ENCODE measurements around the gene OGG1. TPM values are rescaled to one million over a fixed set of nuclear protein-coding genes. Genes with fewer than 3 reads are reported as not detected.
A peak's percentile ranks its signal among the peaks of the same experiment; 100 is the strongest.

Gene OGG1
- total and polyA plus RNA-seq, 9 of the 15 experiments (the other 6 are each of a cell fraction or from before 2014, with no cell fraction given), result 6.6 to 33.0 (median 24.4) TPM

- Histone ChIP-seq H3K9me3 (replicated peaks; ENCODE audit: control insufficient read depth, insufficient read depth, low read depth, low read length) (no peaks in the 10 kb centered on the region), H3K27me3 (ENCODE audit: control insufficient read depth in 2 of 2, insufficient read depth in 2 of 2, low read length in 2 of 2) (peaks cover 33 to 38% of the 10 kb centered on the region in 2 experiments), H3K4me3 (no peak overlapping the region), H3K9me1 (ENCODE audit: control insufficient read depth, insufficient read depth, low read length) (no peaks in the 10 kb centered on the region), H3K36me3 (ENCODE audit: control insufficient read depth, insufficient read depth, low read length) (no peaks in the 10 kb centered on the region), H3K27ac (ENCODE audit: extremely low read depth, low read depth, low read length) (peak overlapping the region; percentile 62; the same call in 2 of the 3 replicates), H3K4me2 (ENCODE audit: insufficient read depth, low read length) (peak overlapping the region; percentile 47; the same call in 1 of the 2 replicates), H3K79me2 (ENCODE audit: control insufficient read depth, insufficient read depth, low read length) (no peaks in the 10 kb centered on the region), H4K20me1 (replicated peaks; ENCODE audit: control insufficient read depth, insufficient read depth, low read length) (no peaks in the 10 kb centered on the region), H3K4me1 (replicated peaks in 1 of 2; ENCODE audit: control insufficient read depth in 2 of 2, insufficient read depth in 2 of 2, low read length in 2 of 2) (peaks cover 5 to 10% of the 10 kb centered on the region in 2 experiments; a peak in 4 of 5 replicates), H3K9ac (ENCODE audit: insufficient read depth in 1 of 2, low read depth in 2 of 2, low read length in 2 of 2) (peak overlapping the region in 1 of 2 experiments; percentile 27; a peak in 1 of 4 replicates), H2AFZ (ENCODE audit: low read depth, low read length) (peak overlapping the region; percentile 89)
- intact Hi-C loops (cut with micrococcal nuclease) (loop anchor here (5.0 to 10.0 kb wide), 7 partner anchors 76 to 361 kb away; partner anchors contain the start of genes ARPC4, CRELD1, FANCD2 and RPUSD3), in situ Hi-C loops (cut with MboI) (no loop called here)
- CTCF ChIA-PET (ENCODE audit: low intra/inter-chr PET ratio), result interaction anchor here (0.6 to 1.1 kb wide), 5 partner anchors 212 to 606 kb away, joined by 3 to 7 read pairs (median 3); no protein-coding TSS in a partner anchor
- 6% methylated on average over 6 of the region's 6 CpGs for WGBS (ENCODE audit: insufficient coverage, low coverage, missing lambda C conversion rate)
- DNase-seq (ENCODE audit: extremely low read depth in 1 of 4, low spot score in 3 of 4), result peak; percentile 82 to 94 (median 87)
- peak; percentile 99 for ATAC-seq
- peak; percentile 98 for FAIRE-seq
- BruUV-seq (replicated peaks), result no TSS peak
- POLR2A ChIA-PET, result interaction anchor here (0.6 to 1.5 kb wide), 5 partner anchors 8 to 35 kb away, joined by 3 to 6 read pairs (median 4); no protein-coding TSS in a partner anchor
- TF ChIP-seq, protein P1, sequence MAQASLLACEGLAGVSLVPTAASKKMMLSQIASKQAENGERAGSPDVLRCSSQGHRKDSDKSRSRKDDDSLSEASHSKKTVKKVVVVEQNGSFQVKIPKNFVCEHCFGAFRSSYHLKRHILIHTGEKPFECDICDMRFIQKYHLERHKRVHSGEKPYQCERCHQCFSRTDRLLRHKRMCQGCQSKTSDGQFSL (CRISPR knock-in tag; IDR thresholded peaks at IDR 0.05), result no peak
- TF ChIP-seq, protein P1 (tag; IDR thresholded peaks at IDR 0.05), result peak in 1 of 2 experiments; percentile 22; a peak in 1 of 4 replicates
- TF ChIP-seq HNRNPH1 (optimal IDR thresholded peaks at IDR 0.05; ENCODE audit: low read depth, low read length) (no peak), NKRF (IDR thresholded peaks at IDR 0.05; ENCODE audit: borderline replicate concordance) (no peak), RNF2 (IDR thresholded peaks at IDR 0.05) (peak; percentile 44; the same call in 1 of the 2 replicates), DIDO1 (tag; IDR thresholded peaks at IDR 0.05; ENCODE audit: low read depth) (no peak), ZNF696 (CRISPR knock-in tag; conservative IDR thresholded peaks at IDR 0.05) (no peak)
These were observed 33.9 kb upstream of the OGG1 start for GRCh38 chr3:9715764-9716437.
